DND-41 (cell line): ENCODE data around the gene FAM50A.
"Not testable (repeated sequence)": the region's sequence is repeated elsewhere in the genome, so short reads cannot be mapped to it uniquely, and the experiment has no call there.

Experiments
- ATAC-seq: fragments of 200-7000 bp; cut with Tn5 transposase; 3 replicates; pipeline ENCODE4 v1.9.1; 2021; ENCODE audit warnings: low read depth; ENCODE audit not compliant: insufficient read depth
- DNase-seq: peaks from one replicate; pipeline ENCODE4 v3.0.0-alpha.2; 2020
- H2AFZ ChIP-seq: 2 replicates; pipeline ENCODE4 v1.6.0; 2012; ENCODE audit warnings: low read depth, low read length
- H3K27ac ChIP-seq: 2 replicates; pipeline ENCODE4 v1.5.1; 2012; ENCODE audit warnings: low read length, inconsistent platforms
- H3K27me3 ChIP-seq: fragments of 200-600 bp; sonication (generic); 2 replicates; pipeline ENCODE4 v1.6.0; 2012; ENCODE audit warnings: low read length, mild to moderate bottlenecking, inconsistent platforms; ENCODE audit not compliant: insufficient read depth, poor library complexity
- H3K36me3 ChIP-seq: 2 replicates; pipeline ENCODE4 v1.5.1; 2012; ENCODE audit warnings: low read length, inconsistent platforms; ENCODE audit not compliant: insufficient read depth
- H3K4me1 ChIP-seq: 2 replicates; pipeline ENCODE4 v1.5.1; 2012; ENCODE audit warnings: mild to moderate bottlenecking, low read length; ENCODE audit not compliant: insufficient read depth
- H3K4me2 ChIP-seq: 2 replicates; pipeline ENCODE4 v1.6.0; 2012; ENCODE audit warnings: mild to moderate bottlenecking, moderate library complexity, low read length, inconsistent platforms; ENCODE audit not compliant: insufficient read depth
- H3K4me3 ChIP-seq, 2 experiments: fragments of 200-600 bp in 1 of 2; shearing (Covaris generic) in 1 of 2; 2 replicates each; pipeline ENCODE4 v1.5.1; 2012 to 2016; ENCODE audit warnings: inconsistent platforms in 2 of 2, low read length in 2 of 2, mild to moderate bottlenecking in 2 of 2, low read depth in 1 of 2, moderate library complexity in 1 of 2
- H3K79me2 ChIP-seq: 2 replicates; pipeline ENCODE4 v1.6.0; 2012; ENCODE audit warnings: low read length, inconsistent platforms; ENCODE audit not compliant: insufficient read depth
- H3K9ac ChIP-seq: 2 replicates; pipeline ENCODE4 v1.6.0; 2012; ENCODE audit warnings: low read depth, mild to moderate bottlenecking, inconsistent platforms, low read length, moderate library complexity
- H3K9me3 ChIP-seq: 2 replicates; pipeline ENCODE4 v1.5.1; 2012; ENCODE audit warnings: low read length, moderate library complexity, mild to moderate bottlenecking, inconsistent platforms; ENCODE audit not compliant: insufficient read depth, severe bottlenecking
- H4K20me1 ChIP-seq: 2 replicates; pipeline ENCODE4 v1.6.0; 2012; ENCODE audit warnings: low read length; ENCODE audit not compliant: insufficient read depth
- CTCF ChIP-seq: IDR thresholded peaks from 2 replicates; pipeline ENCODE4 v1.5.1; 2012; ENCODE audit warnings: borderline replicate concordance, low read length, moderate library complexity, mild to moderate bottlenecking; ENCODE audit not compliant: poor library complexity, severe bottlenecking; ENCODE audit errors: extremely low read depth
- EZH2 ChIP-seq: IDR thresholded peaks from 3 replicates; pipeline ENCODE4 v1.6.1; 2012; ENCODE audit warnings: borderline replicate concordance, low read depth, mild to moderate bottlenecking, moderate library complexity, low read length, inconsistent platforms; ENCODE audit not compliant: severe bottlenecking

FAM50A gene

GRCh38 chrX:154490414-154491083, 46.6 kb downstream of the FAM50A start, which contains the start of gene SLC10A3:
Gene SLC10A3 (minus strand): TSS chrX:154490629. CDS start chrX:154488940, 1,689 bp downstream.
- peak within 1 kb of the TSS; percentile 79 for H3K27ac ChIP-seq
- H2AFZ ChIP-seq = peak within 1 kb of the TSS; percentile 73
- H3K9ac ChIP-seq = peak within 1 kb of the TSS; percentile 80
- peaks cover 42% of the 10 kb centered on the region for H3K4me1 ChIP-seq
- H3K4me3 ChIP-seq = peak within 1 kb of the TSS; percentile 47 to 70
- peaks cover under 1% of the 10 kb centered on the region; the same call in 1 of the 2 replicates for H4K20me1 ChIP-seq
- H3K79me2 ChIP-seq = peaks cover 18% of the 10 kb centered on the region
- H3K36me3 ChIP-seq = no peaks in the 10 kb centered on the region; the same call in 1 of the 2 replicates
- peak; percentile 84 for ATAC-seq
- peak within 1 kb of the TSS; percentile 92 for H3K4me2 ChIP-seq
- no peaks in the 10 kb centered on the region for H3K9me3 ChIP-seq
- DNase-seq = peak; percentile 91
- TF ChIP-seq EZH2 (no peak), CTCF (peak; percentile 39)
- no peaks in the 10 kb centered on the region for H3K27me3 ChIP-seq

- DNase-seq = no peak
- peaks cover 4% of the 10 kb centered on the region for H3K79me2 ChIP-seq
- H3K4me3 ChIP-seq = no peak overlapping the region
- TF ChIP-seq EZH2 (no peak), CTCF (no peak)
- H3K36me3 ChIP-seq = no peaks in the 10 kb centered on the region
- no peaks in the 10 kb centered on the region for H3K27me3 ChIP-seq
- H3K27ac ChIP-seq = no peak overlapping the region
- no peaks in the 10 kb centered on the region for H4K20me1 ChIP-seq
- no peak overlapping the region for H3K9ac ChIP-seq
- H3K4me1 ChIP-seq = peaks cover 11% of the 10 kb centered on the region
- no peak overlapping the region for H3K4me2 ChIP-seq
- no peak overlapping the region for H2AFZ ChIP-seq
- no peaks in the 10 kb centered on the region for H3K9me3 ChIP-seq
- ATAC-seq = no peak
Measured at GRCh38 chrX:154494715-154495114, 50.8 kb downstream of the FAM50A start.

GRCh38 chrX:154495472-154495922, 51.6 kb downstream of the FAM50A start:
- Histone ChIP-seq H3K4me1 (peaks cover 8% of the 10 kb centered on the region), H3K27me3 (no peaks in the 10 kb centered on the region), H3K4me3 (no peak overlapping the region), H4K20me1 (no peaks in the 10 kb centered on the region), H3K4me2 (no peak overlapping the region), H3K9ac (no peak overlapping the region), H3K9me3 (no peaks in the 10 kb centered on the region), H3K36me3 (no peaks in the 10 kb centered on the region), H2AFZ (no peak overlapping the region), H3K79me2 (no peaks in the 10 kb centered on the region), H3K27ac (no peak overlapping the region)
- ATAC-seq = no peak
- no peak for DNase-seq
- TF ChIP-seq EZH2 = no peak
- TF ChIP-seq CTCF = no peak

- not testable (repeated sequence) for H3K4me3 ChIP-seq, H3K4me2 ChIP-seq, H3K79me2 ChIP-seq, H3K27me3 ChIP-seq, H3K9ac ChIP-seq, DNase-seq, H3K4me1 ChIP-seq, H3K9me3 ChIP-seq, ATAC-seq, H3K36me3 ChIP-seq, H2AFZ ChIP-seq, H3K27ac ChIP-seq, H4K20me1 ChIP-seq
Measured at GRCh38 chrX:154496591-154497137, 52.7 kb downstream of the FAM50A start.
